ENCODE measurements around the gene LONP1.

- TF ChIP-seq CTCF (IDR thresholded peaks at IDR 0.05) (no peak), POLR2A (IDR thresholded peaks at IDR 0.05) (no peak)
Measured at GRCh38 chr19:5690955-5691821, 28.8 kb downstream of the LONP1 start.

Measured in lower leg skin (tissue), 3 donors.